Fibroblast of gingiva (primary cell): ENCODE data around the gene CELF2.

Source experiments
- DNase-seq: peaks from one replicate; pipeline ENCODE4 v3.0.0-alpha.2; 2011; ENCODE audit warnings: low read depth

Gene CELF2

DNA sequence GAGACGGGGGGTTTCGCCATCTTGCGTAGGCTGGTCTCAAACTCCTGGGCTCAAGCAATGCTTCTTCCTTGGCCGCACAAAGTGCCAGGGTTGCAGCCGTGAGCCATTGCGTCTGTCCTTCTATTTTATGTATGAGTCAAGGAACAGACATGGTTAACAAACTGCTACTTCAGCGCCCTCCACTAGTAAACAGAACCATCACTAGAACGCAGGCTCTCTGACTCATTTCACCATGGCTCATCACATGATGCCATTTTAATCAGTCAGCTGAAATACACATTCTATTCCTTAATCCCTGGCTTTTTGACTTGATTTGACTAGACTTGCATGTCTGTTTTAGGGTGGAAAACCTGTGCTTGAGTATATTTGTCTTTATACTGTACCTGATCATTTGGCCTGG, 41.3 kb downstream of the CELF2 start:
- peak; percentile 15 for DNase-seq

DNA sequence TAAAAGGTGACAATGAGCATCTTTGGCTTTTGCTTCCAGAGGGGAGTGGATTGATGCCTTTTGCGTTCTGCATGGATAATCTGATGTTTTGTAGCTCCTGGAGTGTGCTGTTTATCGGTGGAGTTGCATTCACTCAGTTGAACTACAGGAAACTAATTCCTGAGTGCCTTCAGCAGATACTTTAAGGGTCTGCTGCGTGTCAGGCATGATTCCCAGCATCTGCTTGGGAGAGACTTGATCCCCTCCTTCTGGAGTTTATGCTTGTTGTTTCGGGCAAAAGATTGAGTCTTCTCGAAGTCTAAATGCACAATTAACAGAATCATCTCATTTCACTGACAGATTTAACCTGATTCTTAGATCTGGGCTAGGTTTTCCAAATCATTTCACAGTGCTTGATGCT, 46.2 kb downstream of the CELF2 start:
- no peak for DNase-seq

DNA sequence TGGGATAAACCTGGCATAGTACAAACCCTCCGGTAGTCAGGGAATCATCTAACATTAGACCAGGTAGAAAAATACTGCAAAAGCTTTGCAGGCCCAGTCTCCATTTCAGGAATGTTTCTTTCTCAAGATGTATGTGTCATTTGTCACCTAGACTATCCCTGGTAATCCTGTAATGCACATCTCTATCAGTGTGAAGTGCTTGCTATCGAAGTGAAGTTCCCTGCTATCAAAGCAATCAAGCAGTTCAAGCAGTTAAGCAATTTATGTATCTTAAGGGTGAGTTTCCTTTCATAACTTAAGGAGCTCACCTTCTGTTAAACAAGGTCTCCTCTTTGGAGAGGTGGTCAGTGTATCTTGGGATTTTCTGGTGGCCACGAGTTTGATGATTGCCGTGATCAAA, 47.2 kb downstream of the CELF2 start:
- DNase-seq = no peak

DNA sequence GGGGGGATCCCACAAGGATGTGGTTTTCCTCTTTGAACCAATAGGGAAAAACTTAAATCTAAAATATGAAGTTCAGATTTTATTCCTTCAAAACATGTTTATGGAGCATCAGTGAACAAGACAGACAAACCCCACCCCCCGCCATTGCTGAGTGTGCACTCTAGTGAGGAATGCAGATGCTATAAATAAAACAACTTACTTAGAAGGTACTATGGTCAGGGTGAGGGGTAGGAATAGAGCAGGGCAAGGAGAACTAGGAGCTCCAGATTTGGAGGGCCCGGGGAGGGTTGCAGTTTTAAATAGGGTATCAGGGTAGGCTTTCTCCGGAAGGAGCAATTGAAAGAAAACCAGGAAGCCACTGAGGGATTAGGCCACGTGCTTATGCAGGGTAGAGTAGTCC, 47.9 kb downstream of the CELF2 start:
- no peak for DNase-seq

DNA sequence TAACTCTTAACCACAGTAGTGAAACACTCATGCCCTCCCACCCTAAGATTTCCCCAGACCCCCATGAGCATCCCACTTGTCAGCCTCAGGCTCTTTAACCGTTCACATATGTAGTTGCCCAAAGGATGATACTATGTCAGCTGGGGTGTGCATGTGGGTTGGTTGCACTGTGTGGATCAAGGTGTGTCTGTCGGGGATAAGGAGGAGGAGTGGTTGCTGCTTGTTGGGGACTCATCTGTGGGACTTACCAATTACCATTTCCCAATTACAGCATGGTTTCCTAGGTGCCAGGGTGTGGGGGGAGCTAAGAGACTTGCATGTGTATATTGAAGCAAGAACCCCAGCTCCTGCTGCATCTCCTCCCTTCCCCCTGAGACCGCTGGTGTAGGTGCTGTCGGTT, 48.8 kb downstream of the CELF2 start:
- no peak for DNase-seq

DNA sequence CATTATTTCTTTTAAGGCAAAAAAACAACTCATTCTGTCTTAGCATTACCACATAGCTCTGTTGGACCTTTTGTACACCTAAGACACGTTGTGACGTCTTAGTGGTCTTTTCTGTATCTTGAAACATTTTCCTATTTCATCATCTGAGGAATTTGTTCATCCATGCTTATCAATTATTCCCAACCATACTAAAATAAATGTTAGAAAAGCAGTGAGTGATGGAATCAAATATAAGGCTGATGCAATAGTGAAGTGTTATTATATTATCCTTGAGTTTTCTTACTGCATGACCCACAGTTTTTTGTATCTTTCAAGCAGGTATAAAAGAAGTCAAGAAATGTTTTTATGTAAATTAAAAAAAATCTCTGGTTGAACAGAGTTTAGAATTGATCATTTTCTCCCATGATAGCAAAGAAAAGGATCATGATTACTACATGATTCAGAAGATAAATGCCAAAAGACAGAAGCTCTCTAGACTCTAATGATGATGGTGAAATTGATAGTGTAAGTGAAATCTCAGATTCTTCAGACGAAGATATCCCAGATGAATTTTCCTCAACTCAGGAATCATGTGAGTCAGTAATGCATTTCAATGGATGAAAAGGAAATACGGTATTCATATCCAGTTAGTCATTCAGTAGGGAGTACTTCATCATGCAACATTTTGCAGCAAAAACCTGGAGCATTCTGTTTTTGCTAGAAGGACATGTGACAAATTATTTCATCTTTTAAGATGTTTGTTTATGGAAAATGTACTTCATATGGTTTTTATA, 51.4 kb downstream of the CELF2 start:
- no peak for DNase-seq

DNA sequence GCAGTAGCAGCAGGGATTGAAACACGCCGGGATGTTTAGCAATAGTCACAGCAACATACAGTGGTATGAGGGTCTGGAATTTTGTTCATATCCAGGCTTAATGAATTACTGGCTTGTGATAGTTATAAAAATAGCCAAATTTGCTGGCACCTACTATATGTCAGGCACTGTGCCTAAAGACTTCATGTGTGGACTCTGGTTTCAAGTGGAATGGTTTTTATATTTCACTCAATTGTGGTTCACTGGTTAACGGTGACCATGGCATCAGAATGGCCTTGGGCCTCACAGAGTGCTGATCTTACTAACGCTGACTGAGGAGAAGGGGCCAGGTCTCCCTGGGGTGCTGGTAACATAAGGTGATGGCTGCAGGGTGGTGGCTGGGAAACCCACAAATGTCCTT, 55.7 kb downstream of the CELF2 start:
- no peak for DNase-seq

DNA sequence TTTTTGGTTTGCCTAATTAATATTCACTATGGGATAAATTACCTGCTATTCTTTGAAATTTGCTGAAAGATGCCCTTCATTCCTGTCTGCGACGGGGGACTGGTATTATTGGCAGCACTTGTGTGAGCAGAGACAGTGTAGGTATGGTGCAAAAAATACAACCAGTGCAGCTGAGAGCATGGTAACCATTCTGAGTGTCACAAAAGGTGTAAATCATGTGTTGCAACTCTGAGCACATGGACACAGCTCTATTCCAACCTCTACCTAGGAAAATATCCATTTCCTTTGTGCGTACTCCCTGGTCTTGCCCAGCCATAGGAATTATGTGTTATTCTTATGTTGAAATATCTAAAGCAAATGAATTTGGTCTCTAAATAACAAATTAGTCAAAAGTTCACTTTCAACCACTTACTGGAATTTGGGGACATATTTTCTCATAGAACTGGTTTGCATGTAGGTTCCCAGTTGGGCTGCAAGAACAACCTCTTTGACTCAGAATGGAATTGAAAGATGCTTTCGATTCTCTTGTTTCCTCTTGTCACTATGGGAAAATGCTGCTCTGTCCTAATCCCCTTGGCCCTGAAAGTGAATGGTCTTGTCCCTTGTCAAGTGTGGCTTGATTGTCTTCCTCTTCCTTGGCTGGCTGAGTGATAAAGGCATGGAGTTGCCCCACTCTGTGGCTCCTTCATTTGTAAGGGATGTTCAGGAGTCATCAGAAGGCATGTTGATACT, 57.0 kb downstream of the CELF2 start:
- no peak for DNase-seq

DNA sequence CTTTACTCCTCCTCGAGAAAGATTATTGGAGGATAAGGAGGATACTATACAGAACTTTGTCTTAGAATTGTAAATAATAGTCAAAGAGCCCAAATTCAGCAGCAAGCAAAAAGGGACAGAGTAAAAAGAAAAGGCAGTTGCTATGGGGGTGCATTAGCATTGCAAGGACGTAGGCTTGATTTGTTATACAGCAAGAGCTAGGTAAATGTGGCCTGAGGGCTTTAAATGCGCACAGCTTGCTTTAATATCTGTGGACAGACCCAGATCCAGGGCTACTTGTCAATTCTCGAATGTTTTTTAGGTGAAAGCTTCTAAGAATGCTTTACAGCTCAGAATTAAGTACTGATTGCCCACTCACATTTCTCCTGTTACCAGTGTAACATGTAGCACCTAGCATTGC, 58.5 kb downstream of the CELF2 start:
- no peak for DNase-seq

DNA sequence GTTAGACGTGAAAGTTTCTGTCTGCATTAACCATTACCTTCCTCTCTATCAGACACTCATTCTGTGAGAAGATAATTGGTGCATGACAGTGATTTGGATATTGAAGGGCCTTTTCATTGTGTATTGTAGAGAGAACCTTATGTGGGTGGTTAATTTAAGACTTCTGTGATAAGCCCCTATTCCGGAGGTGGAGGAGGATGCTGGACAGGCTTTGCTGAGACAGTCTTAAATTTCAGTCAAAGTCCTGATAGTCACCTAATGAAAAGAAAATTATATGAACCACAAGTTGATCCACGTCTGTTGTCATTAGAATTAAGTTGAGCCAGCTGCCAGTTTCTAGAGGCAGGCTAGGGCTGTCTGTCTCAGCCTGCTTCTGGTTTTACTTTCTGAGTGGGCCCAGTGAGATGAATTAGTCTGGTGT, 62.9 kb downstream of the CELF2 start:
- no peak for DNase-seq

DNA sequence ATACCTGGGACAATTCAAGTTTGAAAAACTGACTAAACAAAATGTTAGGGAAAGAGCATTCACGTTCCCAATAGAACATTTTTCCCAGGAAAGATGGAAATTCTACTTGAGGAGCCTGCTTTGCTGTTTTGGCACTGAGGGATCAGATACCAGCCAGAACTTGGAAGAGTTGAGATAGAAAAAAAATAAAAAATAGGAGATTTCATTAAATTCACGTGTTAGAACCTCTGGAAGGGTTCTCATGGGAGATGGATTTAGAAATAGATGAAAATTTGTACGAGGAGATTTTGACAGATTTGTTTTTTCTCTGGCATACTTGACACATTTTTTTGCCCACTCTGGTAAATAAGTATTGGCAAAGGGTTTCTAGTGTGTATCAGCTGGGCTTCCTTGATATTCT, 63.7 kb downstream of the CELF2 start:
- DNase-seq = no peak

DNA sequence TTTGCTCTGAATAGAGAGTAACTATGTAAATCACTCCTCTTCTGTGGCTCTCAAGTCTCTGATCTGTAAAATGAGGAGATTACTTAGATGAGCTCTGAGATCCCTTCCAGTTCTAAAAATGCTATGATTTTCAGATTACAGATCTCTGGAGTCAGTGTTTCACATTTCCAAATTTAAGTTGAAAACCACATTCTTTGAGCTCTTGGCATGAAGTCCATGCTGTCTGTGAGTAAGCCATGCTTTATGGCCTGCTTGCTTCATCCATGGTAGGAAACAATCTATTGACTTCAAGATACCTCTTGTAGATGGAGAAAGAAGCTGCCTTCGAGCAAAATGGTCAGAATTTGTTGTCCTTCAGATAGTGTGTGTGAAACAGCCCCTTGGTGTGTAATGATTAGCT, 64.9 kb downstream of the CELF2 start:
- DNase-seq = no peak

DNA sequence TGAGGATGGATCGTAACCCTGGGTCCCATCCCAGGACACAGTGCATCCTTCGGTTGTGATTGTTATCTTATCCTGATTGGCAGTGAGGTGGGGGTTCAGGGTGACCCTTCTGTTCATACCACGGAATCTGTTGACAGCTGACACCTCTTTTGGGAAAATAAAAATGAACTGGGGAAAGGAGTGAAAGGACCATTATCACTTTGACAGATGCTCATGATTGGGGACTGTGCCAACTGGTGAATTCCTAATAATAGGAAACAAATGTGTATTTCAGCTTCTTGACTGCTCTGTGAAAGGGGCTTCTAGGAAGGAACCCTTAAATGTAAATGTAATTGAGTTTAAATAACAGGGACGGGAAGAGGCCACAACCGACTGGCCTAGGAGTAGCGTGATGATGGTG, 65.4 kb downstream of the CELF2 start:
- no peak for DNase-seq

DNA sequence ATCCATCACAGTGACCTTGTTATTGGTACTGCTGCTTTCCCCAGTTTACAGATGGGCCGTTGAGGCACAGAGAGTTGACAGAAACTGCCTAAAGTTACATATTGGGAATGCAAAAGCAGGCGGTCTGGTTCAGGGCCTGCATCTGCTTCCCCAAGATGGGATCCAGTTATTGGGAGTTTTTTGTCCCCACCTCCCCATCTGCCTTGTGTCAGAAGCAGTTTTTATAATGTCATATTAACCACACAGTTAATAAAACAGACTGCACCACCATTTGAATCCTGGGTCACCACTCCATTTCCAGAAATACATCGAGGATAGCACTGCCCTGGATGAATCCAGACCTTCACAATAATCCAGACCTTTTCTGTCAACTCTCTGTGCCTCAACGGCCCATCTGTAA, 67.9 kb downstream of the CELF2 start:
- DNase-seq = no peak

DNA sequence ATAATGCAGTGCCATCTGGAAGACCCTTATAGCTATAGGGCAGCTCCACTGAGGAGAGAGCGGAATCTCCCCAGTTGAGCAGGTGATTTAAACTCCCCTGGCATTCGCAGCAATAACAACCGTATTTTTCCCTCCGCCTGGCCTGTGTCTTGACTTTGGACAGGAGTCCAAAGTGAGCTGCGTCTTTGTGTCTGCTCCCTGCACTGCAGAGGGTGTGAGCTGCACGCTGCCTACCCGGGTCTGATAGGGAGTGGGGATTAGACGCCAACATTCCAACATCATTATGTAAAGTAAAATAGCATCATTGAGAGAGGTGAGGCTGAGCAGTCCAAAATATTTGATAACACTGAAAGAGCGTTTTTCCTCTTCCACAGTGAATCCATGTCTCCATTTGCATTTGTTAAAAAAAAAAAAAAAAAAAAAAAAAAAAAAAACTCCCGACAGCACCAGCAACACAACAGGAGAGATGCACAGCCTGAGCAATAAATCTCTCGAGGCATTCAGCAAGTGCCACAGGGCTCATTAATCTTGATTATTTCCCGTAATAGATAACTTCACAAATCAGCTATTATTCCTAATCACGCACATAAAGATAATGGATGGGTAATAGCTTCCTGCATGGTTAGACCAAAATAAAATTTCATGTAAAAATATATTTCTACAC, 68.6 kb downstream of the CELF2 start:
- no peak for DNase-seq

DNA sequence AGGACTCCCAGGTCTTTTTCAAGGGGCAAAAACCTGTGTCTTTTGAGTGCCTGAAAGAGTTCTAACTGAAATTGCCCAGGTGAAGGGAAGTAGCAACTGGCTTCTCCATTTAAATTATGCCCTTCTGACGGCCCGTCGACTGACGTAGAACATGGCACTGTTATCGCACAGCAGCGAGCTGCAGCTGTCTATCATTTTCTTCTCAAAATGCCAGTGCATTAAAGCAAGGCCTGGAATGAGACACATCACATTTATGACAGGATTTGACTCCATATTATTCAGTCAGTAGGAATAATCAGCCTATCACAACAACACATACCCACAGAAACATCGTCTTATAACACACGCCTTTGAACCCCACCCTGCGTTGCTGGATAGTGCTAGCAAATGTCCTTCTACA, 69.7 kb downstream of the CELF2 start:
- no peak for DNase-seq

DNA sequence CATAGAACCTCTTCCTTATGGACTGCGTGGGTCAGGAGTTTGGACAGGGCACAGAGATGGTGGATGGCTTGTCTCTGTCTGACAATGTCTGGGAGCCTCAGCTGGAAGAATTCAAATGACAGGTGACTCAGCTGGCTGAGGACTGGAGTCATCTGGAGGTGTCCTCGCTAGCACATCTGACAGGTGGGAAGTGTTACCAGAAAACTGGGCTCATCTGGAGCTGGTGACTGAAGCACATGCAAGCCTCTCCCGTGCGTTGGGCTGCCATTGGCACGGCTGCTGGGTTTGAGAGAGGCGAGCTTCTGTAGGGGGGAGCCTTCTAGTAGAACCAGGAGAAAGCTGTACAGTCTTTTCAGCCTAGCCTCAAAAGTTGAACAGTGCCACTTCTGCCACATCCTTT, 71.0 kb downstream of the CELF2 start:
- DNase-seq = no peak

DNA sequence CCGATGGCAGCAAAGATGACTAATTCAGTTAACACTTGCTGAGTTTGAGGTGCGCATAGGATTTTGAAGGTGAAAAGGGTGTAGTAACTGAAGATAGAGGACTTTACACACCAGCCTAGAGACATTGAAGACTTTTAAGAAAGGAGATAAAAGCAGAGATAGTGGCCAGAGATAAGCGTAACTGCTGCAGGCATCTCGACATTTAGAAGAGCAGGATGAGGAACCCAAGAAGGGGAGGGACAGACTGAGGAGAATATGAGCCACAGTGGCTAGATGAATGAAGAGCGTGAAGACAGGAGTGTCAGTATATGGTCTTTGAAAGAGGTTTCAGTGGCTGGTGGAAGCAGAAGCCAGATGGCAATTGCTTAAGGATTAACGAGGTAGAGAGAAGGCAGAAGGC, 71.6 kb downstream of the CELF2 start:
- no peak for DNase-seq

DNA sequence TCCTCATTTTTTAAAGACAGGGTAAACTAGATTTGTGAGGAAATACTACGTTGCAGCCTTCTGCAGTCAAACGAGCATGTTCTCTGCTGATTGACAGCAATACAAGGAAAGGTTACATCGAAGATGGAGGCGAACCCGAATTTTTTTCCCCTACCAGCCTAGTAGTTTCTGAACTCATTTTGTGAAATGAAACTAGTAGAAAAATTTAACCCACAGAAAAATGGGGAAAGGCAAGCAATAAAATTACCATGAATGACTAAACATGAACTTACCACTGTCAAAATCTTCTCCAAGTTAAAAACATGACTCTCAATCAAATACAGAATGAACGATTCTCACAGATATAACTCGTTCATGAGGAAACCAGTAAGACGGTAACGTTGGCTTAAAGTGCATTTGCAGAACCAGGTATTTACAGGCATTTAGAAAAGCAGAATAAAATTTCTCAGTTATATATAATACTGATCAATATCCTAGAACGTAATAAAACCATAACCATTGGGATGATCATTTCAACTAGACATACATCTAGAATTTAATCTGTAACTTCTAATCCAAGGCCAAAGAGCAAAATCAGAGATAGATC, 73.9 kb downstream of the CELF2 start:
- no peak for DNase-seq

DNA sequence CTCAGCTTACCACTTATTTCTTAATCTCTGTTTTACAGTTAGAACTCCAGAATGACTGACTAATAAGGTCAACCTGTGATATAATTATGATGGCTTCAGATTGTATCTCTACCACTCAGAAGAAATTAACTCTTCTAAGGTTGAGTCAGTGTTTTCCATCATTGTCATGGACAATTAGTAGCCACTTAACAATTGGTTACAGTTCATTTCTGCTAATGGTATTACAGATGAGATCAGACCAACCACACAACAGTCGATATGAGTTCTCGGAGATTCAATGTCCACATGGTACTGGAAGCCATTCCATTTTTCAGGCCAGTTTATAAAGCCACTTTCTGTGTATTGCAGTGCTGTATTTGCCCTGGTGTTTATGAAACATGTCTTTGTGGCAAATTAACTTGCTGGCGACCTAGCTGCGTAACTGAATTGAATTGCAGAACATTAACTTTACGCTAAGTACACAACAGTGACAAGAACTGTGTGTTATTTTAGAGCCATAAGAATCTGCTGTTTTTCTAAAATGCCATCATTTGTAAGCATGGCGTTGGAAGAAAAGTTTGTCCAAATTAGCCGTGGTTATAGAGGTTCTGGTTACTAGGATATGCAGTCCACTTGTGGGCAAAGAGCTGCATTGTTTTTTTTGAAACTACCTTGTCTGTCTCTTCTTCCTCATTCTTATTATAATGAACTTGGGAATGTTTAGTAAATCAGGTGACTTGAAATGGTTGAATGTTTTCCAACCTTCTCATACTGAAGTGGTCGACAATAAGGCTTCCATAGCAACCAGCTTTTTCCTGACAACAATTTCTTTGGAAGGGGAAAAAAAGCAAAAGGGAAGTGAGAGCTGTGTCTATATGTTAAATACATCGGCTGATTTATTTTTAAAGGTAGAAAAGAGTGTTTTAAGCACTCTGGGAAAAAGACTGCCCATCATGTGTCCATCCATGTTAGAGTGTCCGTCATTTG, 76.4 kb downstream of the CELF2 start:
- DNase-seq = no peak

DNA sequence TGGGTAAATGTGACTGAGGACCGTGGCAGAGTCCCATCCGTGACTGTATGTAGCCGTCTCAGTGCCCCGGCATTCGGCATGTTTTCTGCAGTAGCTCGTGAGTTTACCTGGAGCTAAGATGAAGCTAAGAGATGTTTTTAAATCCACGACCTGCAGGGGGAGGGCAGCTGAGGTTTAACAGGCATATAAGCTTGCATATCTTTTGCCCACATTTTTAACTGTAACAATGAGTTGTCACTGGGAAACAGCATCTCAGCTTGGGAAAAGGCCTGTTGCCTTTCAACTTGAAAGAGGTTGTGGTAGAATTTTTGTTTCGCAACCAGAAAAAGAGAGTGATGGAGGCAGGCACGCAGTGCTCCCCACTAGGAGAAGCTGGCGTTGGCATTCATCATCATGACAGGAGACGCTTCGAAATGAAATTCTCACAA, 77.7 kb downstream of the CELF2 start:
- no peak for DNase-seq

DNA sequence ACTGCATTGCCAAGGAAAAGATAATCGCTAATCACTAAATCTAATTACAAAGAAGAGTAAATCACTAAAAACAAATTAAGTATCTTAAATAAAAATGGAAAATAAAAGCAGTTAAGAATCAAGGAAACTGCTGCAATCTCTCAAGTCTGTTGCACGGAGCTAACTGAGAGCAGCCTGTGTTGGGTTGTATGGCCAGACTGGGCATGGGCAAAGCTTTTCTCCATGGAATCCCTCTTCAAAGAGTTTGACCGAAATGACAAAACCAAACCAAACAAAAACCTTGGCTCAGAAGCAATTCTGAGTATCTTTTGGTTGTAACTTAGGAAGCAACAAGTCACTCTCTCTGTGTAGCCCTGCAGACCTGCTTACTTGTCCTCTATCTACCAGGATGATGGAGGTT, 78.8 kb downstream of the CELF2 start:
- DNase-seq = no peak
